GM12892 (cell line): ENCODE data around the gene TAF11L6.
"Not testable (repeated sequence)": the region's sequence is repeated elsewhere in the genome, so short reads cannot be mapped to it uniquely, and the experiment has no call there.

ENCODE experiments used
- POLR2A ChIP-seq: IDR thresholded peaks from 2 replicates; pipeline ENCODE4 v1.6.1; 2011; ENCODE audit warnings: low read depth, low read length, control low read depth
- TAF1 ChIP-seq: IDR thresholded peaks from 2 replicates; pipeline ENCODE4 v1.6.1; 2011; ENCODE audit warnings: low read depth, mild to moderate bottlenecking, control low read depth, low read length, borderline replicate concordance

DNA sequence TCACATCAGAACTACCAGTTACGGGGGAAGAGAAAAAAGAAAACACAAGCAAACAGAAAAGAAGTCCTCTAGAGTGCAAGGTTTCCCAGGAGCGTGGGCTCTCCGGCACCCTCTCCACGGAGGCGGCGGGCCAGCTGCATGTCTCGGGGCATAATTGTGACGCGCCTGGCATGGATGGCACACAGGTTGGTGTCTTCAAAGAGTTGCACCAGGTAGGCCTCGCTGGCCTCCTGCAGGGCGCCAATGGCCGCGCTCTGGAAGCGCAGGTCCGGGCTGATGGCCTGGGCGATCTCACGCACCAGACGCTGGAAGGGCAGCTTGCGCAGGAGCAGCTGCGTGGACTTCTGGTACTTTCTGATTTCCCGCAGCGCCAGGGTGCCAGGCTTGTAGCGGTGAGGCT is 37.2 kb upstream of the TAF11L6 start:
- TF ChIP-seq TAF1, POLR2A: not testable (repeated sequence)
